ENCODE measurements around the gene SCYL2. TPM values are rescaled to one million over a fixed set of nuclear protein-coding genes. Genes with fewer than 3 reads are reported as not detected.

Gene SCYL2
- polyA plus RNA-seq, 1 donor (not counting 4 experiments of a cell fraction or from before 2014, with no cell fraction given) = 31.5 TPM

- Histone ChIP-seq H3K9me3 (ENCODE audit: control insufficient read depth, low read depth, low read length) (no peaks in the 10 kb centered on the region), H3K4me2 (ENCODE audit: control insufficient read depth, extremely low read depth, insufficient read depth, low read depth, low read length) (no peak overlapping the region), H3K9ac (ENCODE audit: control insufficient read depth, extremely low read depth, insufficient read depth, low read length) (no peak overlapping the region), H4K20me1 (ENCODE audit: control insufficient read depth, extremely low read depth, insufficient read depth, low read length) (no peaks in the 10 kb centered on the region), H3K4me1 (ENCODE audit: control insufficient read depth, extremely low read depth, insufficient read depth, low read length) (no peaks in the 10 kb centered on the region), H3K27ac (ENCODE audit: control insufficient read depth, insufficient read depth, low read length) (no peak overlapping the region), H3K4me3 (ENCODE audit: control insufficient read depth in 2 of 3, extremely low read depth in 1 of 3, insufficient read depth in 2 of 3, low read depth in 1 of 3, low read length in 3 of 3) (no peak overlapping the region), H3K79me2 (ENCODE audit: control insufficient read depth, insufficient read depth, low read length) (no peaks in the 10 kb centered on the region), H3K9me1 (ENCODE audit: control insufficient read depth, extremely low read depth, insufficient read depth, low read length) (no peaks in the 10 kb centered on the region), H3K36me3 (ENCODE audit: control insufficient read depth in 2 of 2, extremely low read depth in 1 of 2, insufficient read depth in 2 of 2, low read length in 2 of 2) (peaks cover 6 to 12% of the 10 kb centered on the region in 2 experiments), H3K27me3 (ENCODE audit: control insufficient read depth, extremely low read depth, insufficient read depth, low read length) (no peaks in the 10 kb centered on the region), H2AFZ (ENCODE audit: control insufficient read depth, low read length) (no peak overlapping the region)
- FAIRE-seq (no peak), DNase-seq (ENCODE audit: low read depth, low spot score) (no peak)
- TF ChIP-seq CTCF (optimal IDR thresholded peaks at IDR 0.05 in 1 of 3, IDR thresholded peaks at IDR 0.05 in 1 of 3, conservative IDR thresholded peaks at IDR 0.05 in 1 of 3; ENCODE audit: extremely low read depth in 1 of 3, insufficient read depth in 2 of 3, low read length in 3 of 3) = no peak
- no peak for TF ChIP-seq EZH2 (IDR thresholded peaks at IDR 0.05; ENCODE audit: low read length)
- dilution Hi-C loops (cut with MboI; ENCODE audit: extremely low pct_ligation_motif_present, low sequenced_read_pairs) = no loop called here
Observed at GRCh38 chr12:100332852-100333251, 65.9 kb downstream of the SCYL2 start.

- H2AFZ ChIP-seq (ENCODE audit: control insufficient read depth, low read length) = no peak overlapping the region
- H4K20me1 ChIP-seq (ENCODE audit: control insufficient read depth, extremely low read depth, insufficient read depth, low read length) = no peaks in the 10 kb centered on the region
- no peak for DNase-seq (ENCODE audit: low read depth, low spot score)
- peaks cover 6% of the 10 kb centered on the region in 2 experiments for H3K36me3 ChIP-seq (ENCODE audit: control insufficient read depth in 2 of 2, extremely low read depth in 1 of 2, insufficient read depth in 2 of 2, low read length in 2 of 2)
- H3K4me3 ChIP-seq (ENCODE audit: control insufficient read depth in 2 of 3, extremely low read depth in 1 of 3, insufficient read depth in 2 of 3, low read depth in 1 of 3, low read length in 3 of 3) = no peak overlapping the region
- H3K27me3 ChIP-seq (ENCODE audit: control insufficient read depth, extremely low read depth, insufficient read depth, low read length) = no peaks in the 10 kb centered on the region
- no peak overlapping the region for H3K4me2 ChIP-seq (ENCODE audit: control insufficient read depth, extremely low read depth, insufficient read depth, low read depth, low read length)
- H3K9me3 ChIP-seq (ENCODE audit: control insufficient read depth, low read depth, low read length) = no peaks in the 10 kb centered on the region
- H3K4me1 ChIP-seq (ENCODE audit: control insufficient read depth, extremely low read depth, insufficient read depth, low read length) = no peaks in the 10 kb centered on the region
- H3K9me1 ChIP-seq (ENCODE audit: control insufficient read depth, extremely low read depth, insufficient read depth, low read length) = no peaks in the 10 kb centered on the region
- no peak overlapping the region for H3K27ac ChIP-seq (ENCODE audit: control insufficient read depth, insufficient read depth, low read length)
- no peak for FAIRE-seq
- H3K9ac ChIP-seq (ENCODE audit: control insufficient read depth, extremely low read depth, insufficient read depth, low read length) = no peak overlapping the region
- TF ChIP-seq EZH2 (IDR thresholded peaks at IDR 0.05; ENCODE audit: low read length) = no peak
- no peak for TF ChIP-seq CTCF (optimal IDR thresholded peaks at IDR 0.05 in 1 of 3, IDR thresholded peaks at IDR 0.05 in 1 of 3, conservative IDR thresholded peaks at IDR 0.05 in 1 of 3; ENCODE audit: extremely low read depth in 1 of 3, insufficient read depth in 2 of 3, low read length in 3 of 3)
- H3K79me2 ChIP-seq (ENCODE audit: control insufficient read depth, insufficient read depth, low read length) = no peaks in the 10 kb centered on the region
- dilution Hi-C loops (cut with MboI; ENCODE audit: extremely low pct_ligation_motif_present, low sequenced_read_pairs) = no loop called here
Observed at GRCh38 chr12:100337299-100337698, 70.3 kb downstream of the SCYL2 start.
